ENCODE measurements around the gene SP2. TPM values are rescaled to one million over a fixed set of nuclear protein-coding genes. Genes with fewer than 3 reads are reported as not detected.

SP2 gene
- polyA plus RNA-seq, 1 experiment, result 5.9 TPM

DNA sequence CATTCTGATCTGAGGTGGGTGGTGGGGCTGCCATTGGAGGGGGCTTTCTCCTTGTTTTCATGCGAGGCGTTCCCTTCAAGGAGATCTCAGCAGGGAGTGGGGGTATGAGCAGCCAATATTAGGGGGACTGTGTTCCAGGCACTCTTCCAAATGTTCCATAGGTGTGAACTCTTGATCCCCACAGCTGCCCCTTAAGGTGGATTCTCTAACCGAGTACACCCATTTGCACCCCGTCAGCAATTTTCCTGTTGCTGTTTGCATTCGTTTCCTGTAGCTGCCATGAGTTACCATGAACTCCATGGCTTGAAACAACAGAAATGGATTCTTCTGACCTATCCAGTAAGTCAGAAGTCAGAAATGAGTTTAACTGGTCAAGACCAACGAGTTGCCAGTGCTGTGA is 65.4 kb downstream of the SP2 start:
- TF ChIP-seq, protein P1, sequence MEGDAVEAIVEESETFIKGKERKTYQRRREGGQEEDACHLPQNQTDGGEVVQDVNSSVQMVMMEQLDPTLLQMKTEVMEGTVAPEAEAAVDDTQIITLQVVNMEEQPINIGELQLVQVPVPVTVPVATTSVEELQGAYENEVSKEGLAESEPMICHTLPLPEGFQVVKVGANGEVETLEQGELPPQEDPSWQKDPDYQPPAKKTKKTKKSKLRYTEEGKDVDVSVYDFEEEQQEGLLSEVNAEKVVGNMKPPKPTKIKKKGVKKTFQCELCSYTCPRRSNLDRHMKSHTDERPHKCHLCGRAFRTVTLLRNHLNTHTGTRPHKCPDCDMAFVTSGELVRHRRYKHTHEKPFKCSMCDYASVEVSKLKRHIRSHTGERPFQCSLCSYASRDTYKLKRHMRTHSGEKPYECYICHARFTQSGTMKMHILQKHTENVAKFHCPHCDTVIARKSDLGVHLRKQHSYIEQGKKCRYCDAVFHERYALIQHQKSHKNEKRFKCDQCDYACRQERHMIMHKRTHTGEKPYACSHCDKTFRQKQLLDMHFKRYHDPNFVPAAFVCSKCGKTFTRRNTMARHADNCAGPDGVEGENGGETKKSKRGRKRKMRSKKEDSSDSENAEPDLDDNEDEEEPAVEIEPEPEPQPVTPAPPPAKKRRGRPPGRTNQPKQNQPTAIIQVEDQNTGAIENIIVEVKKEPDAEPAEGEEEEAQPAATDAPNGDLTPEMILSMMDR (IDR thresholded peaks at IDR 0.05; ENCODE audit: insufficient read depth, low read depth, low read length), result no peak
- Histone ChIP-seq H3K4me3 (ENCODE audit: low read depth, low read length) (no peak overlapping the region), H3K36me3 (ENCODE audit: control insufficient read depth, insufficient read depth, low read length) (no peaks in the 10 kb centered on the region), H3K27me3 (ENCODE audit: control insufficient read depth, insufficient read depth, low read length) (peaks cover 2% of the 10 kb centered on the region; the same call in 1 of the 2 replicates)
- ChIA-PET POLR2A (interaction anchor here (0.6 kb wide), 1 partner anchor 130 kb away, joined by 4 read pairs; the partner anchor contains the start of genes LRRC46 and MRPL10), CTCF (interaction anchor here (1.2 to 6.6 kb wide), 3 partner anchors 10 to 15 kb away, joined by 4 to 64 read pairs (median 6); partner anchors contain the start of gene CDK5RAP3)
- DNase-seq (ENCODE audit: low read depth), result no peak

DNA sequence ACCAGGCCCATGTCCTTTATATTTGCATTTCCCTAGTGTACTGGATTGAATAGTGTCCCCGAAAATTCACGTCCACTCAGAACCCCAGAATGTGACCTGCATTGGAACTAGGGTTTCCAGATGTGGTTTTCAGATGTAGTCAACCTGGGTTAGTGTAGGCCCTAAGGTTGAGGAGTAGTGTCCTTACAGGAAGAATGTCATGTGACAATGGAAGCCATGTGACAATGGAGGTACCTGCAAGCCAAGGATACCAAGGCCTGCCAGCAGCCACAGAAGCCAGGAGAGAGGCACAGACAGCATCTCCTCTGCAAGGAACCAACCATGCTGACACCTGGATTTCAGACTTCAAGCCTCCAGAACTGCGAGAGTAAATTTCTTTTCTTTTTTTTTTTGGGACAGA is 66.9 kb downstream of the SP2 start:
- ChIA-PET CTCF (interaction anchor here (6.6 kb wide), 1 partner anchor 14 kb away, joined by 64 read pairs; no protein-coding TSS in a partner anchor), POLR2A (no interaction called here)
- Histone ChIP-seq H3K36me3 (ENCODE audit: control insufficient read depth, insufficient read depth, low read length) (no peaks in the 10 kb centered on the region), H3K4me3 (ENCODE audit: low read depth, low read length) (no peak overlapping the region), H3K27me3 (ENCODE audit: control insufficient read depth, insufficient read depth, low read length) (peaks cover 2% of the 10 kb centered on the region; the same call in 1 of the 2 replicates)
- TF ChIP-seq, protein P1 (IDR thresholded peaks at IDR 0.05; ENCODE audit: insufficient read depth, low read depth, low read length), result no peak
- no peak for DNase-seq (ENCODE audit: low read depth)

- TF ChIP-seq, protein P1 (IDR thresholded peaks at IDR 0.05; ENCODE audit: insufficient read depth, low read depth, low read length), result no peak
- H3K36me3 ChIP-seq (ENCODE audit: control insufficient read depth, insufficient read depth, low read length), result no peaks in the 10 kb centered on the region
- POLR2A ChIA-PET, result no interaction called here
These were observed 68.8 kb downstream of the SP2 start for GRCh38 chr17:47964856-47965255.

DNA sequence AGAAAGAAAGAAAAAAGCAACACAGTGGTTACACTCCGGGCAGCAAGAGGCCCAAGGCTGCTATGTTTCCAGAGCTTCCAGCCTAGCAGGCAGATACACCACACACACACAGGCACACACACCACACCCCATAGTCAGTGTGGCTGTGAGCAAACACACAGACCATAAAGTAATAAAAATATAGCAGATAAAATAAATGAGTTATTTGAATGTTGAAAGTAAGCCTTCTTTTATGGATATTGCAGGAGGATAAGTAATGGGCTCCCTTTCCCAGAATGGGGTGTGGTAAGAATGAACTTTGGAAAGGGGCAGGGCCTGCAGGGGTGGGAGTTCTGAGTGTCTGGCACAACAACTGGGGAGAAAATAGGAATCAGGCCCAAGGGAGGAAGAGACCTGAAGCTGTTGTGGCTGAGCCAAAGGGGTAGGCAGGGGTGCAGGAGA is 70.1 kb downstream of the SP2 start:
- TF ChIP-seq, protein P1 (IDR thresholded peaks at IDR 0.05; ENCODE audit: insufficient read depth, low read depth, low read length), result no peak
- Histone ChIP-seq H3K4me3 (ENCODE audit: low read depth, low read length) (no peak overlapping the region), H3K27me3 (ENCODE audit: control insufficient read depth, insufficient read depth, low read length) (no peaks in the 10 kb centered on the region), H3K36me3 (ENCODE audit: control insufficient read depth, insufficient read depth, low read length) (no peaks in the 10 kb centered on the region)
- ChIA-PET CTCF (interaction anchor here (1.5 to 30.9 kb wide), 4 partner anchors 13 to 123 kb away, joined by 4 to 575 read pairs (median 192); partner anchors contain the start of genes PNPO and PRR15L), POLR2A (no interaction called here)
- DNase-seq (ENCODE audit: low read depth), result no peak

More at GRCh38 chr17:47964856-47965255, 68.8 kb downstream of the SP2 start:
- CTCF ChIA-PET, result interaction anchor here (1.0 to 14.9 kb wide), 3 partner anchors 16 to 35 kb away, joined by 3 to 380 read pairs (median 9); partner anchors contain the start of genes PNPO and PRR15L
- H3K27me3 ChIP-seq (ENCODE audit: control insufficient read depth, insufficient read depth, low read length), result no peaks in the 10 kb centered on the region
- H3K4me3 ChIP-seq (ENCODE audit: low read depth, low read length), result no peak overlapping the region
- DNase-seq (ENCODE audit: low read depth), result no peak

DNA sequence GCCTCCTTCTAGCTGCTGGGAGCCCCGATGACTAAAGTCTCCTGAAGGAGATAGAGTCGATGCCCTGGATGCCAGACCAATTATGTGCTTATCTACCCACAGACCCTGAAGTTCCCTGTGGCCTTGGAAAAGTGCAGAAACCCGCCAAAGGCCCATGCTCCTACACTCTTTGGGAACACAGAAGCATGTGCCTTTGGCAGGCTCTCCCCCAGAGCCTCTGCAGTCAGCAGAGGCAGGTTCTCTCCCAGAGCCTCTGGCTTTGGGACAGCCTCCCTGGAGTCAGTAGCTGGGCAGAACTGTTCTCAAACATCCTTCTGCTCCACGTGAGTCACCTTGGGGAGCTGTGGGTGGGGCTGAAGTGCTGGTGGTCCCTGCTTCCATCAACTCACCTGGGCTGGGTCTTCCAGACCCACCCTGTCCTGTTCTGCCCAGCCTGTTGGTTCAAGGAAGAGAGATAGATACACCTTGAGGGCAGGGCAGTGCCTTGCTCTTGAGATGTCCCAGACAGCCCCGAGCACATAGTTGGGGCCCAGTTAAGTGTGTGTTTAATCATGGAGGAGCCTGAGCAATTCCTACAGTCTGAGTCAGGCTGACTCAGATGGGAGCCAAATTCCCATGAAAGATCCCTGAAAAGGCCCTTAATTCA is 71.7 kb downstream of the SP2 start:
- DNase-seq (ENCODE audit: low read depth), result no peak
- H3K4me3 ChIP-seq (ENCODE audit: low read depth, low read length), result no peak overlapping the region
- CTCF ChIA-PET, result interaction anchor here (1.4 to 30.9 kb wide), 7 partner anchors 8 to 127 kb away, joined by 4 to 575 read pairs (median 8); partner anchors contain the start of genes PNPO, PRR15L and SCRN2
- POLR2A ChIA-PET, result no interaction called here
- no peaks in the 10 kb centered on the region for H3K36me3 ChIP-seq (ENCODE audit: control insufficient read depth, insufficient read depth, low read length)
- TF ChIP-seq, protein P1 (IDR thresholded peaks at IDR 0.05; ENCODE audit: insufficient read depth, low read depth, low read length), result no peak
- H3K27me3 ChIP-seq (ENCODE audit: control insufficient read depth, insufficient read depth, low read length), result no peaks in the 10 kb centered on the region

All from BJ (cell line).